Stimulated activated CD4-positive, alpha-beta T cell treated with anti-CD3 and anti-CD28 coated beads, Interleukin-4, amount 100 ng/mL, for 4 hours (primary cell): ENCODE measurements around the gene EFHC2.

Experiments used
- DNase-seq, 2 experiments: peaks; one replicate each; pipeline ENCODE4 v3.0.0-alpha.2; 2020

EFHC2 gene

DNA sequence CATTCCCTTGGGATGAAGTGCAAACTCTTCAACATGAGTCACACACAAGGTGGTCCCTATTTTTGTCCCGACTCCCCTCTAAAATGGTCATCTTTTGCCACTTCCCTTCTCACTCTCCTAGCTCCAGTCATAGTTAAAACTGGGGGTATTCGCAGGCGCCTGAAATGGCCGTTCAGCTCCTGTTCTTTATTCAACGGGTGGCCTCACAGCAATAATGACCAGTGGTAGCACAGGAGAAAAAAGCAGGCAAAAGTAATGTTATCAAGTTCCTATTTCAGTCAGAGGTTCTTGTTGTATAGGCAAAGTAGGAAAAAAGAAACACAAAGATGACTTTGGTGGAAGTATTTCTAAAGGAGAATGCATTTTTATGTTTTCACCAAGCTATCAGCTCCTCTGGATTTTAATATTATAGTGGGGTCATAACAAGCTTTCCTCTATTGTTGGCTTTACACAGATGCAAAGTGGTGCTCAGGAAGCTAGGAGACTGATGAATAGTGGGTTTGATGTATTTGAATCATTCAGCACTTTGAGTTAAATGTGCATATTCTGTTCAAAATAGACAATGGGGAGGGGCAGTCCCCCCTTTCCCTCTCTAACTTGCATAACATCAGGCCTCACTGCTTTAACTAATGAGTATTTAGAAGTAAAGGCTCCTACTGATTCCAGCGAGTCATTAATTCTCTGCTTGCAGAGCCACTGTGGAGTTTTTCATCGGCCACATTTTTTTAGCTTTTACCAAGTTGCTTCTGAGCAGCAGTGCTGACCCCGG, 199.1 kb downstream of the EFHC2 start:
- DNase-seq = no peak

DNA sequence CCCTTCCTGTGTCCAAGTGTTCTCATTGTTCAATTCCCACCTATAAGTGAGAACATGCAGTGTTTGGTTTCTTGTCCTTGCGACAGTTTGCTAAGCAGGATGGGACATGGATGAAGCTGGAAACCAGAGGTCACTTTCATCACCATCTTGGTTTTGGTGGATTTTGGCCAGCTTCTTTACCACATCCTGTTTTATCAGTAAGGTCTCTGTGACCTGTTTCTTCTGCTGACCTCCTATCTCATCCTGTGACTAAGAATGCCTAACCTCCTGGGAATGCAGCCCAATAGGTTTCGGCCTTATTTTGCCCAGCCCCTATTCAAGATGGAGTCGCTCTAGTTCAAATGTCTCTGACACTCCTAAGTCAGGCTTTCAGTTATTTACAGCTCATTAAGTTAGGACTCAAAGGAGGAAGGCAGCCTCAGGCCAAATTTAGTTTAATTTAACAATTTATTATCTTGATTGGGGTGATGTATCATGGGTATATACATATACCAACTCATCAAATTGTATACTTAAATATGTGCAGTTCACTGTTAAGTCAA, 200.3 kb downstream of the EFHC2 start:
- no peak for DNase-seq

DNA sequence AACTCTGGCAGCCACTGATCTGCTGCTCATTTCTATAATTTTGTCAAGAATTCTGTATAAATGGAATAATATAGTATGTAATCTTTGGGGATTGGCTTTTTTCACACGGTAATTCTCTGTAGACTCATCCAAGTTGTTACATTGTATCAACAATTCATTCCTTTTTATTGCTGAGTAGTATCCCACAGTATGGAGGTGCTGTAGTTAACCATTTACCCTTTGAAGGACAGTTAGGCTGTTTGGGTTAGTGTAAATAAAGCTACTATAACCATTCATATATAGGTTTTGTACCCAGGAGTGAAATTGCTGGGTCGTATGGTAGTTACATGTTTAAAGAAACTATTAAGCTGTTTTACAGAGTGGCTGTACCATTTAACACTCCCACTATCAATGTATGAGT, 213.3 kb downstream of the EFHC2 start:
- DNase-seq = no peak

- no peak for DNase-seq
Measured at GRCh38 chrX:44113337-44113736, 230.1 kb downstream of the EFHC2 start.

- no peak for DNase-seq
Measured at GRCh38 chrX:44106864-44107263, 236.6 kb downstream of the EFHC2 start.

DNA sequence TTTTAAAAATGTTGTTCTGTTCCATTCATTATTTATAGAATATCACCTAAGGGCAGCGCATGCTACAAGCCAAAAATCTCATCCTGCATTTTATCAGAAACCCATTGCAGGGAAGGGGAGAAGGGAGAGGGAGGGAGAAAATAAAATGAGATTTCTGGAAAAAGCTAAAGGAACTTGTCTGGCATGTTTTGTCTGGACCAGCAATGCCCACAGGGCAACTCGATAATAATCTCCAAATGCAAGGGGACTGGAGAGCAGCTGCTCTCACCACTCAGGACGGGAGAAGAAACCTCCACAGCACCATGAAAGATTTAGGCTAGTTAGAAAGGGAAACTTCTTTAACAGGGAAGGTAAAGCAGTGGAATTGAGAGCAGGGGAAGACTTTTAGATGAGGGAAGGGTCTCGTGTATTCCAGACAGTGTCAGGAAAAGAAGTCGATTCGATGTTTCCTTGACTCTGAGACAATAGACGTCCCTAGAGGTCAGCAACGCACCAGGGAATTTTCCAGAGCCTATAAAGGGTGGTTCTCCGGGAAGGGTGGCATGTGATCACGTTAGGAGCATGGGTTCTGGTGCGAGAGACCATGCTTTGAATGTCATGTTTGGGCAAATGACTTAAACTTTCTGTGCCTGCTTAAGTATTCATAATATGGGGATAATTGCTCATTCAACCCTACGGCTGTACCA, 238.1 kb downstream of the EFHC2 start:
- no peak for DNase-seq

- DNase-seq = no peak
Measured at GRCh38 chrX:44104699-44105098, 238.8 kb downstream of the EFHC2 start.

DNA sequence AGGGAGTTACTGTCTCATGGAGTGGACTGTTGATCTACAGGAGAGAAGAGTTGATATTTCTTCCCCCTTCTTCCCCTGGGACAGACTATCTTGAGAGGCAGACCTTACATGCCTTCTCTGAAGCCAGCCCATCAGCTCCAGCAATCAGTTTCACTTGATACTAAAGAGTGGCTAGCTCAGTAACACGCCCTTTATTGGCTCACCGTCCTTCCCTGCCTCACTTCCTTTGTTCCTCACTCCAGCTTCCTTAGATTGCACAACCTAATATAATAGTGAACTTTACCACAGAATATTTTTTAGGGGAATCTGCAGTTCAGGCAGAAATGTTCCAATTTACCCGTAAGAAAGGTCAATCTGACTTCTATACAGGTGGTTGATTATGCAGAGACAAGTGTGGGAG, 242.2 kb downstream of the EFHC2 start:
- no peak for DNase-seq

GRCh38 chrX:44099366-44099765, 244.1 kb downstream of the EFHC2 start:
- no peak for DNase-seq
